Measurements from ENCODE around the gene GCNT4. TPM values are rescaled to one million over a fixed set of nuclear protein-coding genes. Genes with fewer than 3 reads are reported as not detected.

The GCNT4 gene
- total RNA-seq, 2 donors from 2014 or later = 0.42 to 0.57 TPM

DNA sequence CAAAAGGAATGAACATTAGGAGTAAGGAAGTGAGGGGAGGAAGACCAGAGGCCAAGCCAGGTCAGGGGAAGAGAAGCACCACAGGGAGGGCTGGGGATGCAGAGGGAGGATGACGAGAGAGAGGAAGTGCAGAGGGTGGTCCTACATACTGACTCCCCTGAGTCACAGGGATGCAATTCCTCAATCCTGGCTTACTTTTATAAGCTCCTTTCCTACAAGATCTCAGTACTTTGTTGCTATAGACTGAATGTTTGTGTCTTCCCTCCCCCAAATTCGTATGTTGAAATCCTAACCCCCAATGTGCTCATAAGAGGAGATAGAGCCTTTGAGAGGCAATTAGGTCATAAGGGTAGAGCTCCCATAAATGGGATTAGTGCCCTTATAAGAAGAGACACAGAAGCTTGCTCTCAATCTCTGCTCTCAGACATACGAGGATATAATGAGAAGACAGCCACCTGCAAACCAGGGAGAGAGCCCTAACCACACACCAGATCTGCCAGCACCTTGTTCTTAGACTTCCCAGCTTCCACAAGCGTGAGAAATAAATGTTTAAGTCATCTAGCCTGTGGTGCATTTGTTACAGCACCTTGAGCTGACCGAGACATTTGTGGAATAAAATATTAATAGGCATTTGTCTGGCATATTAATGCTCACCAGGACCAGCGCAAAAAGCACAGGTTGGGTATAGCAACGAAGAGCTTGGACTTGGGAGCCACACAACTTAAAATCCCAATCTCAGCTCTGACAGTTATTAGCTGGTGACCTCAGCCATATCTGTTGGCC lies 33.4 kb downstream of the GCNT4 start:
- Mint-ChIP-seq H3K36me3 (no peaks in the 10 kb centered on the region), H3K27ac (no peak overlapping the region), H3K9me3 (no peaks in the 10 kb centered on the region), H3K27me3 (peaks cover 7 to 14% of the 10 kb centered on the region in 2 donors), H3K4me1 (ENCODE audit: low read depth in 2 of 2) (peaks cover 10 to 11% of the 10 kb centered on the region in 2 donors), H3K4me3 (no peak overlapping the region)
- ATAC-seq (no peak), DNase-seq (ENCODE audit: low spot score) (no peak)

DNA sequence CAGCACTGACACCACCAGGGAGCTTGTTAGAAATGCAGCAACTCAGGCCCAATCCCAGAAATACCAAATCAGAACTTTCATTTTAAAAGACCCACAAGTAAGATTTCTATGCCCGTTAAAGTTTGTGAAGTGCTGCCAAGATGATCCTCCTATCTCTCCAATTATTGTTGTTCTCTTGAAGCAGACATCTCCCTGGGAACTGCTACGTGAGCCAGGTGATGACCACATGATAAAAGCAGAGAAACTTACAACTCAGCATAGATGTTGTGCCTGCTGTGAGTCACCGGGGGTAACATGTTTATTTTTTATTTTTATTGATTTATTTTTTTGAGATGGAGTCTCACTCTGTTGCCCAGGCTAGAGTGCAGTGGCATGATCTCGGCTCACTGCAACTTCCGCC lies 34.4 kb downstream of the GCNT4 start:
- DNase-seq (ENCODE audit: low spot score) (no peak), ATAC-seq (no peak)
- no peak overlapping the region for H3K4me3 Mint-ChIP-seq
- no peaks in the 10 kb centered on the region for H3K36me3 Mint-ChIP-seq
- no peaks in the 10 kb centered on the region for H3K9me3 Mint-ChIP-seq
- peaks cover 7 to 17% of the 10 kb centered on the region in 2 donors for H3K27me3 Mint-ChIP-seq
- H3K27ac Mint-ChIP-seq = no peak overlapping the region
- H3K4me1 Mint-ChIP-seq (ENCODE audit: low read depth in 2 of 2) = peaks cover 0 to 1% of the 10 kb centered on the region in 2 donors

DNA sequence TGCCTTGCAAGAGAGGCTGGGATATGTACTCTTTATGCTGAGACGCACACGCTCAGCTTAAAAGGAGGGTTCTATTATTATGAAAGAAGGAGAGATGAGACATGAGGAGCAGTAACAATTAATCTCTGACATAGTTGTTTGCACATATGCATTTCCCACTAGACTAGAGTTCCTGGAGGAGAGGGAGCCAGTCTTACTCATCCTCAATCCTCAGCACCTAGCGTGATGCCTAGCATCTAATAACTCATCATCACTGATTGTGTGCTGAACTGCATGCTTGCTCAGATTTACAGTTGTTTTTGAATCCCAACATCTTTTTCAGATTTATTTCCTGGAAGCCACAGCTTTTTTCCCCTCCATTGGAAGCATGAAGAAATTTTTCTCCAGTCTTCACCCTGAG lies 35.5 kb downstream of the GCNT4 start:
- Mint-ChIP-seq H3K36me3 (no peaks in the 10 kb centered on the region), H3K27ac (no peak overlapping the region), H3K4me3 (no peak overlapping the region), H3K9me3 (no peaks in the 10 kb centered on the region), H3K27me3 (peaks cover 7 to 17% of the 10 kb centered on the region in 2 donors), H3K4me1 (ENCODE audit: low read depth in 2 of 2) (no peaks in the 10 kb centered on the region)
- ATAC-seq = no peak
- no peak for DNase-seq (ENCODE audit: low spot score)

DNA sequence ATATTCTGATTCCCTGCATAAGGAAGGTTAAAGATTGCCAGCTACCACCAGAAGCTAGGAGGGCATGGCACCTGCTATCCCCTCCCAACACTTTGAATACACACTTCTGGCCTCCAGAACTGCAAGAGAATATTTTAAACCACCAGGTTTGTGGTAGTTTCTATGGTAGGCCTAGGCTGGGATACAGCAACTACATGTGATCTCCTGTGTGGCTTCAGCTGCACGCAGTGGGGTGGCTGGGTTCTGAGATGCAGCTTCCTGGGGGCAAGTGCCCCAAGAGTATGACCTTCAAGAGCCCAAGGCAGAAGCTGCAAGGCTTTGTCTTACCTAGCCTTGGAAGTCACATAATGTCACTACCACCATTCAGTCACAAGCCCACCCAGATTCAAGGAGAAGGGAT lies 39.6 kb downstream of the GCNT4 start:
- H3K9me3 Mint-ChIP-seq = no peaks in the 10 kb centered on the region
- H3K4me1 Mint-ChIP-seq (ENCODE audit: low read depth in 2 of 2) = peaks cover 0 to 3% of the 10 kb centered on the region in 2 donors
- no peak overlapping the region for H3K4me3 Mint-ChIP-seq
- ATAC-seq (no peak), DNase-seq (ENCODE audit: low spot score) (no peak)
- H3K27ac Mint-ChIP-seq = no peak overlapping the region
- peaks cover 0 to 9% of the 10 kb centered on the region in 2 donors for H3K27me3 Mint-ChIP-seq
- no peaks in the 10 kb centered on the region for H3K36me3 Mint-ChIP-seq

DNA sequence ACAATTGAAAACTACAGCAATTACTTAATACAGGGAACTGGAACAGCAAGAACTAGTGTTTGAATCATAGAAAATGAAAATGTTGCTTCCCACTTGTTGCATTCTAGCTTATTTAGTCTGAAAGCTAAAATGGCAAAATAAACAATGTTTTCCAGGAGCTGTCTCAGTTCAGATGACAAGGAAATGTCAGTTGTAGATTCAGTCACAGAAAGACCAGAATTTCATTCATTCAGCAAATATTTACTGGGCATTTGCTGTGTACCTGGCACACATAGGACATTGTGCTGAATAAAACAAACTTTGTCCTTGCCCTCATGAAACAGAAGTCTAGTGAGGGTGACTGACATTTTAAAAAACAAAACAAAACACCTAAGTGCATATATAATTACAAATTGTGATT lies 41.5 kb downstream of the GCNT4 start:
- Mint-ChIP-seq H3K27ac (no peak overlapping the region), H3K9me3 (peaks cover 1% of the 10 kb centered on the region), H3K4me3 (no peak overlapping the region), H3K36me3 (peaks cover 1% of the 10 kb centered on the region), H3K4me1 (ENCODE audit: low read depth in 2 of 2) (peaks cover 0 to 3% of the 10 kb centered on the region in 2 donors), H3K27me3 (peaks cover 0 to 10% of the 10 kb centered on the region in 2 donors)
- DNase-seq (ENCODE audit: low spot score) = no peak
- ATAC-seq = no peak

DNA sequence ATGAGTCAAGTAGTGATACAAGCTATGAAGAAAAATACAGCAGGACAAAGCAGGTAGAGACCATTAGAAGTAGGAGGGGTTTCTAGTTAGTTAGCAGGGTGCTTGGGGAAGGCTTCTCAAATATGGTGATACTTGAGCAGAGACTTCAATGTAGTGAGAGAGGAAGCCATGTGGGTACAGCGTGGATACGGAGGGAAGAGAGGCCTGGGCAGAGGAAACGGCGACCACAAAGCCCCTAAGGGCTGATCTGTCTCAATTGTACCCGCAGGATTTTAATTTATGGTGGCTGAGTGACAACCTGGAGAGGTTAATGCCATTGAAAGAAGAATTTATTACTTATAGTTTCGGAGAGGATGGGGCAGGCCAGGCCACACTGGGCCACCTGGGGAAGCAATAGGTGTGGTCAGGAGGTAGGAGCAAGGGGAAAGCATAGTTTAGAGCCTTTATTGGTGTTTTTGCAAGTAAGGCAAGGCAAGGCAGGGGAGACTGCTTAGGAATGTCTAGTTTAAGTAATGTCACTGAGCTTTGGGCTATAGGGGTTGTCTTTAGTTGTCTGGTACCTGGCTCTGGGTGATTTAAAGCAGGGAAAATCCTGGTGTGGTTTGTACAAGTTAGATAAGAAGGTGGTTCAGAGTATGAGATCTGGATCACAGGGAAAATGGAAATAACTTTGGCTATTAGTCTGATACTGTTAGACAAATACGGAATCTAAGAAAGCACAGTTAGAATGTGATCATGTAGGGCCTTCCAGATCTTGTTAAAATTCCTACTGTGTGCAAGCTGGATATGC lies 42.6 kb downstream of the GCNT4 start:
- Mint-ChIP-seq H3K27me3 (peaks cover 0 to 9% of the 10 kb centered on the region in 2 donors), H3K27ac (no peak overlapping the region), H3K4me3 (no peak overlapping the region), H3K4me1 (ENCODE audit: low read depth in 2 of 2) (peaks cover 0 to 3% of the 10 kb centered on the region in 2 donors), H3K9me3 (peaks cover 6% of the 10 kb centered on the region), H3K36me3 (peaks cover 8% of the 10 kb centered on the region)
- DNase-seq (ENCODE audit: low spot score) = no peak
- ATAC-seq = no peak

DNA sequence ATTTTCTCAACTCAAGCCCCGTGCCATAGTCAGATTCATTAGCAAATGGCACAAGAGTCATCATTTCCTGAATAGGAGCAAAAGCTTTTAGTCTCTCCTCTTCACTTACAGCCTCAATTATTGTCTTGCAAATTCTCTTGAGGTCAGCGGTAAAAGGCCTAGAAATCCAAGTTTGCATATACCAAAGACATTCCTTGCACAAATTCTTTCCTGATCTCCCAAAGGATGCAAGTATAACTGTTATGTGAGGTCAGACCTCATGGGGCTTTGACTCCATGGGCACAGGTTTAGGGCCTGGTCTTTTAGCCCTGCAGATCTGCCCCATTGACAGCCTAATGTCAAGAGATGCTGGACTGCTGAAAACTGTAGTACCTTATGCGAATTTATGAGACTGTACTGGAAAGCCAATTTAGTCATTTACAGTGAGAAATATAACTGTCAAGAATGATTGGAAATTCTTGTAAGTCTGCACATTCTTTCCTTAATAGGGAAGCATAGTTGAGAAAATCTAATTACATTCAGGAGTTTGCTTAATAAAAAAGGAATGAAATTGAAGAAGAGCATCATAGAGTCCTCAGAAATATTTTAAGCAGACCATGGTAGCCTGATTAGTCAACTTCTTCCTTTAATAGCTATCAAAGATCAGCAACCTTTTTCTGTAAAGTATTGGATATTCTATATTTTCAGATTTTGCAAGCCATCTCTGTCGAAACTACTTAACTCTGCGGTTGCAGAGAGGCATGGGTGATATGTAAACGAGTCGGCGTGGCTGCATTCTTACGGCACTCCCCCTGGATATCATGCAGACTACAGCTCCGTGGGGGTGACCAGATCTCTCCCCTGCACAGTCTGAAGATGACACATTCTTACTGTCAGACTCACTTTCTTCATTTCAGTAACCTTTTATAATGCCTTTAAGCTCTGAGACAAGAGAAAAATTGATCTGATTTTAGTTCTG lies 45.2 kb downstream of the GCNT4 start:
- Mint-ChIP-seq H3K4me3 (no peak overlapping the region), H3K27me3 (peaks cover 0 to 12% of the 10 kb centered on the region in 2 donors), H3K36me3 (peaks cover 13% of the 10 kb centered on the region), H3K9me3 (peaks cover 8% of the 10 kb centered on the region), H3K27ac (no peak overlapping the region), H3K4me1 (ENCODE audit: low read depth in 2 of 2) (peaks cover 0 to 3% of the 10 kb centered on the region in 2 donors)
- ATAC-seq = no peak
- no peak for DNase-seq (ENCODE audit: low spot score)

DNA sequence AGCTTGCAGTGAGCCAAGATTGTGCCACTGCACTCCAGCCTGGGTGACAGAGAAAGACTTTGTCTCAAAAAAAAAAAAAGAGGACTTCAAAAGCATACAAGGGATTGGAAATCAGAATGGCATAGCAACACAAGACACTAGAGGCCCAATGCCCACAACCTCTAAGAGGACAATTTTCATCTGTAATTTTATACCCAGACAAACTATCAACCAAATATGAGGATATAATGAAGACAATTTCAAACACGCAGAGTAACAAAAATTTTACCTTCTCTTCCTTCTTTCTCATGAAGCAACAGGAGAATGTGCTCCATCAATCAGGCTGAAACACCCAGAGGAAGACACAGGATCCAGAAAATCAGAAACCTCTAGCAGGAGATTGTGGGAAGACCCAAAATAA lies 46.8 kb downstream of the GCNT4 start:
- DNase-seq (ENCODE audit: low spot score) (no peak), ATAC-seq (no peak)
- Mint-ChIP-seq H3K27me3 (peaks cover 0 to 16% of the 10 kb centered on the region in 2 donors), H3K36me3 (peaks cover 13% of the 10 kb centered on the region), H3K9me3 (peaks cover 8% of the 10 kb centered on the region), H3K27ac (no peak overlapping the region), H3K4me3 (no peak overlapping the region), H3K4me1 (ENCODE audit: low read depth in 2 of 2) (peaks cover 0 to 3% of the 10 kb centered on the region in 2 donors)

Other genes with a start within 250 kb of the GCNT4 start
- 10 to 100 TPM in 1 of 2 donors, 1 to 10 TPM in 1; 7.9 to 13.4 TPM for gene FAM169A, start 186.2 kb downstream of the GCNT4 start, total RNA-seq
- gene ANKRD31, start 184.3 kb upstream of the GCNT4 start, total RNA-seq = under 1 TPM in 1 of 2 donors, not detected in 1; 0.22 TPM

Measured in natural killer cell treated with Interleukin-12 subunit alpha and Interleukin-12 subunit beta and Interleukin-15 and Interleukin-18, amount 100 ng/mL, for 72 hours (primary cell).